ENCODE measurements around the gene ZNHIT2. TPM values are rescaled to one million over a fixed set of nuclear protein-coding genes. Genes with fewer than 3 reads are reported as not detected.

Gene ZNHIT2
- total RNA-seq, 1 donor from 2014 or later = 9.5 TPM

DNA sequence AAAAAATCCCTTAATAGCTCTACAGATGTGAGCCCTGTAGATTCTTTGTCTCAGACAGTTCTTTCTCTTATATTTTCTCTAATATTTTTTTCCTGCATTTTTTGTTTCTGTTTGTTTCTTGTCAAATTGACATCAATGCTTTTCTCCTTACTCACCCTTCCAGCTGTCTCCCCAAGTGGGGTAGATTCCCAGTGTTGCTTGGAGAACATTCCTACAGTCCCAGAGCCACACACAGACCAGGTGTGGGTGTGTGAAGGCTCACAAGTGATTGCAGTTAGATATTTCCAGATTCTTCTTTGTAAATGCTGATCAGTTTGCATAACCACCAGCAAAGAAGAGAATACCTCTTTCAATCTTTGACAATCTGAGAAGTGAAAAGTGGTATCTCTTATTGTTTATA, 14.0 kb downstream of the ZNHIT2 start:
- H3K27me3 ChIP-seq (ENCODE audit: low read depth) = no peaks in the 10 kb centered on the region
- no peak overlapping the region for H3K4me3 ChIP-seq
- DNase-seq (no peak), ATAC-seq (no peak)
- H3K36me3 ChIP-seq = peaks cover 34% of the 10 kb centered on the region
- TF ChIP-seq, protein P1, sequence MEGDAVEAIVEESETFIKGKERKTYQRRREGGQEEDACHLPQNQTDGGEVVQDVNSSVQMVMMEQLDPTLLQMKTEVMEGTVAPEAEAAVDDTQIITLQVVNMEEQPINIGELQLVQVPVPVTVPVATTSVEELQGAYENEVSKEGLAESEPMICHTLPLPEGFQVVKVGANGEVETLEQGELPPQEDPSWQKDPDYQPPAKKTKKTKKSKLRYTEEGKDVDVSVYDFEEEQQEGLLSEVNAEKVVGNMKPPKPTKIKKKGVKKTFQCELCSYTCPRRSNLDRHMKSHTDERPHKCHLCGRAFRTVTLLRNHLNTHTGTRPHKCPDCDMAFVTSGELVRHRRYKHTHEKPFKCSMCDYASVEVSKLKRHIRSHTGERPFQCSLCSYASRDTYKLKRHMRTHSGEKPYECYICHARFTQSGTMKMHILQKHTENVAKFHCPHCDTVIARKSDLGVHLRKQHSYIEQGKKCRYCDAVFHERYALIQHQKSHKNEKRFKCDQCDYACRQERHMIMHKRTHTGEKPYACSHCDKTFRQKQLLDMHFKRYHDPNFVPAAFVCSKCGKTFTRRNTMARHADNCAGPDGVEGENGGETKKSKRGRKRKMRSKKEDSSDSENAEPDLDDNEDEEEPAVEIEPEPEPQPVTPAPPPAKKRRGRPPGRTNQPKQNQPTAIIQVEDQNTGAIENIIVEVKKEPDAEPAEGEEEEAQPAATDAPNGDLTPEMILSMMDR (IDR thresholded peaks at IDR 0.05) = no peak
- H3K9me3 ChIP-seq = no peaks in the 10 kb centered on the region
- intact Hi-C loops (cut with DNase I) = no loop called here
- peaks cover 21% of the 10 kb centered on the region for H3K4me1 ChIP-seq
- no peak overlapping the region for H3K27ac ChIP-seq

- TF ChIP-seq, protein P1 (IDR thresholded peaks at IDR 0.05) = no peak
- Histone ChIP-seq H3K27ac (peak overlapping the region; percentile 11), H3K27me3 (ENCODE audit: low read depth) (no peaks in the 10 kb centered on the region), H3K4me3 (no peak overlapping the region), H3K4me1 (peaks cover 31% of the 10 kb centered on the region), H3K36me3 (peaks cover 34% of the 10 kb centered on the region), H3K9me3 (no peaks in the 10 kb centered on the region)
- intact Hi-C loops (cut with DNase I) = no loop called here
- DNase-seq (no peak), ATAC-seq (peak in 1 of 2 donors; percentile 61)
Observed at GRCh38 chr11:65102142-65103095, 15.1 kb downstream of the ZNHIT2 start.

DNA sequence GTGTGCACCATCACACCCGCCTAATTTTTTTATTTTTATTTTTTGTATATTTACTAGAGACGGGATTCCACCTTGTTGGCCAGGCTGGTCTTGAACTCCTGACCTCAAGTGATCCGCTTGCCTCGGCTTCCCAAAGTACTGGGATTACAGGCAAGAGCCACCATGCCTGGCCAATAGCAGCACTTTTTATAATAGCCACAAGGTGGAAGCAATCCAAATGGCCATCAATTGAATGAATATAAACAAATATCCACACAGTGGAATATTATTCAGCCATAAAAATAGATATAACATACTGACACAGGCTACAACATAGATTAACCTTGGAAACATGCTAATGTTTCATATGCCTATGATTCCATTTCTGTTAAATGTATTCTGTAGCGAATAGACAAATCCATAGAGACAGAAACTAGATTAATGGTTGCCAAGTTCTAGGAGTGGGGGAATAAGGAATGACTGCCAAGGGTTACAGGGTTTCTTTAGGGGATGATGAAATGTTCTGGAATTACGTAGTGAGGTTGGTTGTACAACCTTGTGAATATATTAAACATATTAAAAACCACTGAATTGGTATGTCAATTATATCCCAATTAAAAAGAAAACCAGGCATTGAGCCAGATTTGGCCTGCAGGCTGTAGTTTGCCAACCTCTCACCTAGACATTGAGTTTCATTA, 16.7 kb downstream of the ZNHIT2 start:
- intact Hi-C loops (cut with DNase I) = no loop called here
- Histone ChIP-seq H3K36me3 (peaks cover 36% of the 10 kb centered on the region), H3K9me3 (no peaks in the 10 kb centered on the region), H3K4me3 (no peak overlapping the region), H3K27ac (no peak overlapping the region), H3K4me1 (peaks cover 39% of the 10 kb centered on the region), H3K27me3 (ENCODE audit: low read depth) (no peaks in the 10 kb centered on the region)
- ATAC-seq (no peak), DNase-seq (no peak)
- TF ChIP-seq, protein P1 (IDR thresholded peaks at IDR 0.05) = no peak

- Histone ChIP-seq H3K4me3 (peak overlapping the region; percentile 85), H3K36me3 (peaks cover 17% of the 10 kb centered on the region), H3K4me1 (peaks cover 21% of the 10 kb centered on the region), H3K27ac (peak overlapping the region; percentile 93), H3K27me3 (ENCODE audit: low read depth) (no peaks in the 10 kb centered on the region), H3K9me3 (no peaks in the 10 kb centered on the region)
- TF ChIP-seq, protein P1 (IDR thresholded peaks at IDR 0.05) = no peak
- intact Hi-C loops (cut with DNase I) = no loop called here
- DNase-seq (no peak), ATAC-seq (no peak)
Observed at GRCh38 chr11:65096926-65097325, 20.6 kb downstream of the ZNHIT2 start.

DNA sequence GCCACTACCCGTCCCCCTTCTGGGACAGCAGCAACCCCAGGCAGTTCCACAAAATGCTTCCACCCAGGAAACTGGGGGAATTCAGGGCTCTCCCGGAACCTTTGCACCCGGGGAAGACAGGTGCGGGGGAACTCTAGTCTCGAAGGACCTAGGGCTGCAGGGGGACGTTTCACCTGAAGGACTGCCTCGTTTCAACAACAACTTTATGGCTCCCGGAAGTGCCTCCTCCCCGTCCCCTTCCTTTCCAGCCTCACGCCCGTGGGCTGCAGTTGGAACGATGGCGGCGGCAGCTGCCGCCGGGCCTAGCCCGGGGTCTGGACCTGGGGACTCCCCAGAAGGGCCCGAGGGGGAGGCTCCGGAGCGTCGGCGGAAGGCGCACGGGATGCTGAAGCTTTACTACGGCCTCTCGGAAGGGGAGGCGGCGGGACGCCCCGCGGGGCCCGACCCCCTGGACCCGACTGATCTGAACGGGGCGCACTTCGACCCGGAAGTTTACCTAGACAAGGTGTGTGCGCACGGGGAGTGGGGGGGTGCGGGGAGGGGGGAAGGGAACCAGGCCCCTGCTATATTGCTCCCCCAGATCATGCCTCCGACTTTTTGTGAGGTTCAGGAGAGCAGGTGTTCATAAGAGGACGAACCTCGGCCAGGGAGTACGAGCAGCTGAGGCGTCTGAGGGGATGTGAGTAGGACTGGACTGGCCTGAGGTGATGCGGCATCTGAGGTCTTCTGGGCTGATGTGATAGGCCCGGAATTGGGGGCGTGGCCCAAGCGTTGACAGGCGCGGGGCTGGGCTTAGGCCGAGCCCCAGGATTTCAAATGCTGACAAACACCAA, 21.3 kb downstream of the ZNHIT2 start, which contains the start of gene VPS51:
VPS51 (plus strand) TSS at position 241 of the 833 bp plus-strand sequence; CDS start at position 278, 37 bp downstream.
- DNase-seq = peak; percentile 95
- Histone ChIP-seq H3K4me1 (peaks cover 21% of the 10 kb centered on the region), H3K4me3 (peak within 1 kb of the TSS; percentile 85), H3K36me3 (peaks cover 17% of the 10 kb centered on the region), H3K9me3 (no peaks in the 10 kb centered on the region), H3K27me3 (ENCODE audit: low read depth) (no peaks in the 10 kb centered on the region), H3K27ac (peak within 1 kb of the TSS; percentile 93)
- intact Hi-C loops (cut with DNase I) = no loop called here
- TF ChIP-seq, protein P1 (IDR thresholded peaks at IDR 0.05) = no peak
- ATAC-seq = peak; percentile 97

Measured in lower lobe of right lung (tissue), 2 donors.